Activated T-helper 1 cell treated with anti-CD3 and anti-CD28 coated beads, Interleukin-2, amount 50 U/mL, for 16 hours (primary cell): ENCODE data around the gene PCLO.

Experiments
- DNase-seq, 2 donors: peaks; one replicate each; pipeline ENCODE4 v3.0.0-alpha.2; 2020; ENCODE audit warnings: low read depth in 1 of 2, low spot score in 1 of 2

PCLO gene, protein sequence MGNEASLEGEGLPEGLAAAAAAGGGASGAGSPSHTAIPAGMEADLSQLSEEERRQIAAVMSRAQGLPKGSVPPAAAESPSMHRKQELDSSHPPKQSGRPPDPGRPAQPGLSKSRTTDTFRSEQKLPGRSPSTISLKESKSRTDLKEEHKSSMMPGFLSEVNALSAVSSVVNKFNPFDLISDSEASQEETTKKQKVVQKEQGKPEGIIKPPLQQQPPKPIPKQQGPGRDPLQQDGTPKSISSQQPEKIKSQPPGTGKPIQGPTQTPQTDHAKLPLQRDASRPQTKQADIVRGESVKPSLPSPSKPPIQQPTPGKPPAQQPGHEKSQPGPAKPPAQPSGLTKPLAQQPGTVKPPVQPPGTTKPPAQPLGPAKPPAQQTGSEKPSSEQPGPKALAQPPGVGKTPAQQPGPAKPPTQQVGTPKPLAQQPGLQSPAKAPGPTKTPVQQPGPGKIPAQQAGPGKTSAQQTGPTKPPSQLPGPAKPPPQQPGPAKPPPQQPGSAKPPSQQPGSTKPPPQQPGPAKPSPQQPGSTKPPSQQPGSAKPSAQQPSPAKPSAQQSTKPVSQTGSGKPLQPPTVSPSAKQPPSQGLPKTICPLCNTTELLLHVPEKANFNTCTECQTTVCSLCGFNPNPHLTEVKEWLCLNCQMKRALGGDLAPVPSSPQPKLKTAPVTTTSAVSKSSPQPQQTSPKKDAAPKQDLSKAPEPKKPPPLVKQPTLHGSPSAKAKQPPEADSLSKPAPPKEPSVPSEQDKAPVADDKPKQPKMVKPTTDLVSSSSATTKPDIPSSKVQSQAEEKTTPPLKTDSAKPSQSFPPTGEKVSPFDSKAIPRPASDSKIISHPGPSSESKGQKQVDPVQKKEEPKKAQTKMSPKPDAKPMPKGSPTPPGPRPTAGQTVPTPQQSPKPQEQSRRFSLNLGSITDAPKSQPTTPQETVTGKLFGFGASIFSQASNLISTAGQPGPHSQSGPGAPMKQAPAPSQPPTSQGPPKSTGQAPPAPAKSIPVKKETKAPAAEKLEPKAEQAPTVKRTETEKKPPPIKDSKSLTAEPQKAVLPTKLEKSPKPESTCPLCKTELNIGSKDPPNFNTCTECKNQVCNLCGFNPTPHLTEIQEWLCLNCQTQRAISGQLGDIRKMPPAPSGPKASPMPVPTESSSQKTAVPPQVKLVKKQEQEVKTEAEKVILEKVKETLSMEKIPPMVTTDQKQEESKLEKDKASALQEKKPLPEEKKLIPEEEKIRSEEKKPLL (N-terminal part only)

DNA sequence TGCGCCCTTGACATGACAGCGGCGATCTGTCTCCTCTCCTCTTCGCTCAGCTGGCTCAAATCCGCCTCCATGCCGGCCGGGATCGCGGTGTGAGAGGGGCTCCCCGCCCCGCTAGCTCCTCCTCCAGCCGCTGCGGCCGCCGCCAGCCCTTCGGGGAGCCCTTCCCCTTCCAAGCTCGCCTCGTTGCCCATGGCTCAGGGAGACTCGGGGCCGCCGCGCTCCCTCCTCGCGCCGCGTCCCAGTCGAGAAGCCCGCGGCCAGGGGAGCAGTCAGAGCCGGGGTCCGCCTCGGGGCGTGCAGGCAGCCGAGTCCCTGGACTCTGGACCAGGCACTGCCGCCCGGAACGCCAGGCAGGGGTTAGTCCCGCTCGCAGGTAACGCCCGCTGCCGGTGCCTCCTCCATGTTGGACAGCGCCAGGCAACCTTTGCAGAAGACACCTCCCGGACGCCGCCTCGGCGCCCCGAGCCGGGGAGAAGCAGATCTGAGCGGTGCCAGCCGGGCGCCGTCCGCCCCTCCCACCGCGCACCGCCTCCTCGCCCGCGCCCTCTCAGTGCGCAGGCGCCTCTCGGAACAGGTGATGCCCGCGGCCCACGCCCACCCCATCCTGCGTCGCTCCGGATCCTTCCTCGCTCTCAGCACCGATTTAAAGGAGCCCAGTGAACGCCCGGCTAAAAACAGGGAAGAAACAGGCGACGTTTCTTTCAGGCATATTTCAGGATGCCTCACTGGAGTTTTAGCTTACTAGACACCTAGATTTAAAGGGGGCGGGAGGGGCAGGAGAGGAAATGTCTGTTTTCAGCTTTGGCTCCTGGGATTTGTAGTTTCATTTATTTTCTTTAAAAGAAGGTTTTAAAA, at the start of gene PCLO:
Gene PCLO (minus strand): TSS at position 483 of the 855 bp plus-strand sequence. CDS start 292 bp downstream, at position 191.
- DNase-seq: peak in 1 of 2 donors; percentile 8

DNA sequence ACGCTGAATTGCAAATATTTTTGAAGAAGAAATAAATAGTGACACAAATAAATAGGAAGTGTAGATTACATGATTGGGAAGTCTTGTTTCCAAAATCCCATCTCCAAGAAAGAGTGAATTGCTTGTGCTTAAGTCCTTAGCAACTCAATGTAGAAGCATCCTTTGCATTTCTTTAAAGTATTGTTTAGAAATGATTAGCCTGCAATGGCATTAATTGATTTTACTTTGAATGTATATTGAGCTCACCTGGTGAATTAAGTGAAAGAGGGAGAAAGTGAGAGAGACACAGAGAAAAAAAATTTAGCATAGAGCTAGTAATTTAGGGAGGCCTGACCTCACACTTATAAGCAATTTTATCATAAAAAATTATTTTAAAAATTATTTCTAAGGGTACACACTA, 49.0 kb upstream of the PCLO start:
- no peak for DNase-seq

- DNase-seq: no peak
Observed at GRCh38 chr7:83210479-83210878, 47.8 kb upstream of the PCLO start.

- no peak for DNase-seq
Observed at GRCh38 chr7:83204715-83205114, 42.0 kb upstream of the PCLO start.

DNA sequence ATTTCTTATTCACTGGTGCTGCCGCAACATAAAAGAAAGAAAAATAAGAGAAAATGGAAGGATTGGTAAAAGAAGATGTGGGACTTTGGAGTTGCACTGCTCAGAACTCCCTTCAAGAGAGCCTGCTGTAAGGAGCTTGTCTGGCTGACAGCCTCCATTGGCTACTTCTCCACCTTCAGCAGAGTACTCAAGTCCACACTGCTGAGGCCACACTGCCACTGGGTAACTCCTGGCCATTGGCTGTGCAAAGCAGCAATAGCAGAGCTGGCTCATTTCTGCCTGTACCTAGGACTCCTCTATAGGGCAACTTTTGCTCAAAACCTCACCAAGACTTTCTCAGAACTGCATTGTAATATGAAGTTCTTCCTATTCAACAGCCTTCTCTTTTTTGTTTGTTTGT, 38.7 kb upstream of the PCLO start:
- DNase-seq: no peak

- no peak for DNase-seq
Observed at GRCh38 chr7:83190659-83191389, 28.1 kb upstream of the PCLO start.

DNA sequence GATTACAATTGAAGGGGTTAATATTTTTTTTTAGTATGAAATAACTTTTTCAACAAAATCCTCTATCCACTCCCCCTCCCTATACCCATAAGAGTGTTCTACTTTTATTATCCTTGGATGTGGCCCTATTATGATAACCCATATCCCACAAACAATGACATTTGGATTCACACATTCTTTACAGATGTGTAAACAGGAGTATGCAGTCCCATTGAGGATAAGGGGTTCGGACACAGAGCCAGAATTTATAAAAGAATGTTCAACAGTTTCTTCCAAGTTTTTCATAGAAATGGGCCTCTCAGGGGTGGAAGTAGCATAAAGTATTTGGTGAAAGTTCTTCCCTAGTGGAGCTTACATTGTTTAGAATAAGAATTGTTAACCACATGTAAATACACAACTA, 16.1 kb upstream of the PCLO start:
- DNase-seq: no peak

GRCh38 chr7:83178066-83178465, 15.4 kb upstream of the PCLO start:
- no peak for DNase-seq

GRCh38 chr7:83173664-83174063, 11.0 kb upstream of the PCLO start:
- DNase-seq: no peak

GRCh38 chr7:83166781-83167180, 4.1 kb upstream of the PCLO start:
- DNase-seq: no peak

DNA sequence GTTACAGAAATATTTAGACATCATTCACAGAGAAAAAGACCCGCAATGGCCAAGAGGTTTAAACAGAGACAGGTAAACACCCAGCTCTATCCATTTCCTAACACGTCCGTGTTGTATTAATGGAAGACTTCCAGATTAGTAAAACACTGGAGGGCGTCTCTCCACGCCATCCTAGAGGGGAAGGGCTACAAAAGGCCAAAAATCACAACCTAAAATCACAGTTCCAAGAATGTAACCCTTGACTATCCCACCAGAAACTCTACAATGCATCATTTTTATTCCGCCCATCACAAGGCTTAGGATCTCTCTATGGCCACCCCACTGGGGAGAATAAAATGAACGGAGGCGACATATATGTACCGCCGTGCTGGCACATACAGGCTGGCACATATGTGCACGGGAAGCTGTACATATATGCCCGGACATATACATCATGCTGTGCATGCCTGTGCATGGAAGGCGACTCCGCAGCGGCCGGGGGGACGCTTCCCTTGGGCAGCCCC, 734 bp downstream of the PCLO start:
- no peak for DNase-seq

DNA sequence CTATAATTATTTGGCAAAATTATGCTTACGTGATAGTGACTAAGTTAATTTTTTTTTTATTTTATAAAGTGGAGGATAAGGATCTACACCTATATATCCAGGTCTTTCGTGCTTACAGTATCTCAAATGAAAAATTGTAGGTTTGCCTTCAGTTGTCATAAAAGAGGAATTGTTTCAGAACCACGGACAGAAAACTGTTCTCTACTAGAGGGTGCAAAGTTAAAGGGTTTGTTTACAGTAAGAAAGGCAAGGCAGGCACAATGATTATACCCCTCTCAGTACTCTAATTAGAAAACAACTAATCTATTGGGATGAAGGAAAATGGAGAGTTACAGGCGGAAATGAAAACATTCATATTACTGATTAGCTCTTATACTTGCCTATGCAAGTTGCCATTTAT, 1.5 kb downstream of the PCLO start:
- DNase-seq: no peak

GRCh38 chr7:83159731-83160130, 3.0 kb downstream of the PCLO start:
- DNase-seq: no peak

GRCh38 chr7:83156006-83156405, 6.7 kb downstream of the PCLO start:
- no peak for DNase-seq

GRCh38 chr7:83155407-83155806, 7.3 kb downstream of the PCLO start:
- no peak for DNase-seq

GRCh38 chr7:83153419-83153818, 9.3 kb downstream of the PCLO start:
- no peak for DNase-seq

GRCh38 chr7:83150310-83150709, 12.4 kb downstream of the PCLO start:
- no peak for DNase-seq

- no peak for DNase-seq
Observed at GRCh38 chr7:83149466-83149865, 13.2 kb downstream of the PCLO start.

- DNase-seq: no peak
Observed at GRCh38 chr7:83148776-83149175, 13.9 kb downstream of the PCLO start.

GRCh38 chr7:83143107-83143506, 19.6 kb downstream of the PCLO start:
- DNase-seq: no peak
